Measurements from ENCODE around the gene TRAIP. TPM values are rescaled to one million over a fixed set of nuclear protein-coding genes. Genes with fewer than 3 reads are reported as not detected.
"Not testable (repeated sequence)": the region's sequence is repeated elsewhere in the genome, so short reads cannot be mapped to it uniquely, and the experiment has no call there.

TRAIP gene
- total RNA-seq = 1 to 10 TPM; 1.8 to 4.5 (median 2.9) TPM
- polyA plus RNA-seq = 1 to 10 TPM; 1.9 to 2.8 TPM
- long read RNA-seq, donor 1, partial matches to known transcripts = 0 of 4 reads
- long read RNA-seq, donor 1, other reads (novel, unspliced or antisense) = 0 of 4 reads
- long read RNA-seq, donor 2, partial matches to known transcripts = 0 of 4 reads
- long read RNA-seq, donor 2, other reads (novel, unspliced or antisense) = 0 of 4 reads
- long read RNA-seq, donor 3, partial matches to known transcripts = 0 of 3 reads
- long read RNA-seq, donor 3, other reads (novel, unspliced or antisense) = 2 of 3 reads

GRCh38 chr3:49856181-49857005, at the start of gene TRAIP:
Gene TRAIP, minus strand, starts transcription at chr3:49856564. Its CDS starts 111 bp downstream, at chr3:49856453.
- H3K9me3 ChIP-seq = no peaks in the 10 kb centered on the region
- H3K4me3 ChIP-seq = peak within 1 kb of the TSS; percentile 46
- H3K27ac ChIP-seq = peak within 1 kb of the TSS in 1 of 2 donors; percentile 72
- TF ChIP-seq EP300 (IDR thresholded peaks at IDR 0.05) = no peak
- peak; percentile 28 for TF ChIP-seq POLR2A (IDR thresholded peaks at IDR 0.05)
- TF ChIP-seq, protein P1, sequence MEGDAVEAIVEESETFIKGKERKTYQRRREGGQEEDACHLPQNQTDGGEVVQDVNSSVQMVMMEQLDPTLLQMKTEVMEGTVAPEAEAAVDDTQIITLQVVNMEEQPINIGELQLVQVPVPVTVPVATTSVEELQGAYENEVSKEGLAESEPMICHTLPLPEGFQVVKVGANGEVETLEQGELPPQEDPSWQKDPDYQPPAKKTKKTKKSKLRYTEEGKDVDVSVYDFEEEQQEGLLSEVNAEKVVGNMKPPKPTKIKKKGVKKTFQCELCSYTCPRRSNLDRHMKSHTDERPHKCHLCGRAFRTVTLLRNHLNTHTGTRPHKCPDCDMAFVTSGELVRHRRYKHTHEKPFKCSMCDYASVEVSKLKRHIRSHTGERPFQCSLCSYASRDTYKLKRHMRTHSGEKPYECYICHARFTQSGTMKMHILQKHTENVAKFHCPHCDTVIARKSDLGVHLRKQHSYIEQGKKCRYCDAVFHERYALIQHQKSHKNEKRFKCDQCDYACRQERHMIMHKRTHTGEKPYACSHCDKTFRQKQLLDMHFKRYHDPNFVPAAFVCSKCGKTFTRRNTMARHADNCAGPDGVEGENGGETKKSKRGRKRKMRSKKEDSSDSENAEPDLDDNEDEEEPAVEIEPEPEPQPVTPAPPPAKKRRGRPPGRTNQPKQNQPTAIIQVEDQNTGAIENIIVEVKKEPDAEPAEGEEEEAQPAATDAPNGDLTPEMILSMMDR (IDR thresholded peaks at IDR 0.05) = no peak
- intact Hi-C loops (cut with DNase I) = no loop called here
- H3K36me3 ChIP-seq = no peaks in the 10 kb centered on the region
- 1 to 3% (median 2%) methylated on average over 44 to 52 of the region's 52 CpGs for WGBS, 3 donors
- H3K4me1 ChIP-seq (ENCODE audit: insufficient read depth) = peaks cover 6% of the 10 kb centered on the region
- no peaks in the 10 kb centered on the region for H3K27me3 ChIP-seq
- DNase-seq = peak; percentile 91 to 96 (median 94)

- H3K4me1 ChIP-seq (ENCODE audit: insufficient read depth); H3K36me3 ChIP-seq; H3K9me3 ChIP-seq; H3K4me3 ChIP-seq; H3K27ac ChIP-seq; H3K27me3 ChIP-seq; DNase-seq: not testable (repeated sequence)
- WGBS, 3 donors = 95 to 96% (median 96%) methylated on average over 13 of the region's 13 CpGs
- intact Hi-C loops (cut with DNase I) = loop anchor here in 1 of 4 donors (10.0 kb wide), 2 partner anchors 100 to 200 kb away; partner anchors contain the start of gene INKA1
Measured at GRCh38 chr3:49904448-49904847, 48.1 kb upstream of the TRAIP start.

DNA sequence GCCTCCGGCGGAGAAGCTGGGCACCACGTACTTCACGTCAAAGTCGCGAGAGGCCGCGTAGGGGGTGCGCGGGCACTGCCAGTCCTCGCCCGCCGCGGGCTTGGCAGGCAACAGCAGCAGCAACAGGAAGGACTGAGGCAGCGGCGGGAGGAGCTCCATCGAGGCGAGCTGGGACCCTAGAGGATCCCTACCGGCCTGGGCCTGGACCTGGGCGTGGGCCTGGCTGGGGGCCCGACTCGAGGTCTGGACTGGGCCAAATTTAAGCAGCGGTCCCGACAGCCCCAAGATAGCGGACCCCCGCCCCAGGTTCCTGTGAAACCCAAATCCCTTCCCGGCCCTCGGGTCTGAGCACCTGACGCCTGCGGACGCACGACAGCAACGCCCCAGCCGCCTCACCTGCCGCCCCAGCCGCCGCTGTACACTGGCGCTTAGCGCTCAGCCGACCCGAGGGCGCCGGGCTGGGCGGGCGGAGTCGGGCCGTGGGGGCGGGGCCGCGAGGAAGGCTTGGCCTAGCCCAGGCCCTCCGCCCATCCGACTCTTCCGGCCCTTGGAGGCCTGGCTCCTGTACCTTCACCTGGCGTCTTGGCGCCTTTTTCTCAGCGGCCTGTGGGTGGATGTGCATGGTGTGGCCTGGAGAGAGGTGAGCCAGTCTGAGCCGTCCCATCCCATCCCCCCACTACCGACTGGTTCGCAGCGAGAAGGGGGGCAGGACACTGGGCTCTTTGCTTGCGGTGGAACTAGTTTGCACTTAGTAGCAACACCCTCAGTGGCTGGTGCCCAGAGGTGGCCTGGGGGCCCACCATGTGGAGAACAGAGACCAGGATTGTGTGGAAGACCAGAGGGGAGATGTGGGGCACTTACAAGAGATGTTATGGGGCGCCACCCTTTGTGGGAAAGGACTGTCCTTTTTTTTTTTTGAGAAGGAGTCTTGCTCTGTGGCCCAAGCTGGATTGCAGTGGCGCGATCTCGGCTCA, 47.4 kb upstream of the TRAIP start, which contains the start of gene MST1R:
Gene MST1R, minus strand, starts transcription at position 423 of the 974 bp plus-strand sequence. Its CDS starts 264 bp downstream, at position 159.
- H3K27me3 ChIP-seq = no peaks in the 10 kb centered on the region
- peaks cover 3% of the 10 kb centered on the region for H3K4me1 ChIP-seq (ENCODE audit: insufficient read depth)
- no peaks in the 10 kb centered on the region for H3K9me3 ChIP-seq
- H3K27ac ChIP-seq = no peak within 1 kb of the TSS
- DNase-seq = peak; percentile 64 to 78 (median 72)
- intact Hi-C loops (cut with DNase I) = loop anchor here in 1 of 4 donors (10.0 kb wide), 2 partner anchors 99 to 199 kb away; partner anchors contain the start of gene INKA1
- no peaks in the 10 kb centered on the region for H3K36me3 ChIP-seq
- no peak for TF ChIP-seq POLR2A (IDR thresholded peaks at IDR 0.05)
- TF ChIP-seq, protein P1 (IDR thresholded peaks at IDR 0.05) = peak in 1 of 3 donors; percentile 12
- peak within 1 kb of the TSS; percentile 13 for H3K4me3 ChIP-seq
- WGBS, 3 donors = 29 to 57% (median 35%) methylated on average over 36 to 65 of the region's 65 CpGs

GRCh38 chr3:49902511-49903345, 46.4 kb upstream of the TRAIP start:
- Histone ChIP-seq H3K27me3 (no peaks in the 10 kb centered on the region), H3K4me1 (ENCODE audit: insufficient read depth) (peaks cover 3% of the 10 kb centered on the region), H3K4me3 (no peak overlapping the region), H3K9me3 (no peaks in the 10 kb centered on the region), H3K36me3 (no peaks in the 10 kb centered on the region), H3K27ac (no peak overlapping the region)
- TF ChIP-seq POLR2A (IDR thresholded peaks at IDR 0.05) = no peak
- TF ChIP-seq, protein P1 (IDR thresholded peaks at IDR 0.05) = no peak
- no peak for TF ChIP-seq EP300 (IDR thresholded peaks at IDR 0.05)
- 92% methylated on average over 41 to 44 of the region's 44 CpGs for WGBS, 3 donors
- DNase-seq = peak in 2 of 5 donors; percentile 36 to 39
- intact Hi-C loops (cut with DNase I) = loop anchor here in 1 of 4 donors (10.0 kb wide), 2 partner anchors 98 to 198 kb away; partner anchors contain the start of gene INKA1
